K562 (cell line): ENCODE measurements around the gene CERS5. TPM values are rescaled to one million over a fixed set of nuclear protein-coding genes. Genes with fewer than 3 reads are reported as not detected.

Experiments
- ATAC-seq: fragments of 200-7000 bp; cut with Tn5 transposase; 3 replicates; pipeline ENCODE4 v1.9.1; 2020; ENCODE audit warnings: moderate library complexity
- BruUV-seq: library from RNA; stranded (reverse); fragments of 400-500 nt; replicated peaks from 2 replicates; lab custom pipeline; 2021; lab: Mats Ljungman, UMichigan
- CTCF ChIA-PET: fragments of 300-600 bp; formaldehyde crosslinking; extraction: SDS; loops from one replicate; lab custom pipeline; 2021; ENCODE audit warnings: low intra/inter-chr PET ratio; lab: Yijun Ruan, JAX
- POLR2A ChIA-PET: fragments of 300-600, 350-650 bp; sonication (Branson Sonifier 250); formaldehyde crosslinking; extraction: SDS; loops from one replicate; lab custom pipeline; 2021; ENCODE audit warnings: antibody characterized with exemption, inconsistent platforms; lab: Yijun Ruan, JAX
- DNase-seq, 4 experiments: peaks; one replicate each; pipeline versions ENCODE4 v3.0.0 to v3.0.0-alpha.2; 2011 to 2018; ENCODE audit warnings: low spot score in 3 of 4, mixed read lengths in 3 of 4; ENCODE audit errors: extremely low read depth in 1 of 4
- FAIRE-seq: peaks from 2 replicates; lab custom pipeline; 2011; peaks lifted over from hg19 to GRCh38; lab: Jason Lieb, UNC
- H2AFZ ChIP-seq: 2 replicates; pipeline ENCODE4 v1.6.0; 2011; ENCODE audit warnings: low read depth, low read length, control low read depth, inconsistent platforms
- H3K27ac ChIP-seq: fragments of 200-600 bp; 3 replicates; pipeline ENCODE4 v1.8.0; 2011; ENCODE audit warnings: low read depth, mild to moderate bottlenecking, control low read depth, inconsistent platforms, low read length, moderate library complexity, mixed read lengths; ENCODE audit errors: extremely low read depth
- H3K27me3 ChIP-seq, 2 experiments: fragments of 300-600 bp in 1 of 2; 2 replicates in 1 of 2; 3 replicates in 1 of 2; pipeline versions ENCODE4 v1.6.0 to v1.8.0; 2011; ENCODE audit warnings: inconsistent platforms in 2 of 2, low read length in 2 of 2, mild to moderate bottlenecking in 1 of 2, mixed read lengths in 1 of 2, moderate library complexity in 1 of 2; ENCODE audit not compliant: control insufficient read depth in 2 of 2, insufficient read depth in 2 of 2
- H3K36me3 ChIP-seq: fragments of 300-600 bp; 3 replicates; pipeline ENCODE4 v1.8.0; 2011; ENCODE audit warnings: mild to moderate bottlenecking, low read length, inconsistent platforms; ENCODE audit not compliant: control insufficient read depth, insufficient read depth
- H3K4me1 ChIP-seq, 2 experiments: fragments of 200-600 bp in 1 of 2; replicated peaks in 1 of 2; 2 replicates in 1 of 2; 3 replicates in 1 of 2; pipeline versions ENCODE4 v1.5.1 to v1.8.0; 2011; ENCODE audit warnings: inconsistent platforms in 2 of 2, low read length in 2 of 2, mild to moderate bottlenecking in 1 of 2, mixed read lengths in 1 of 2, moderate library complexity in 1 of 2; ENCODE audit not compliant: control insufficient read depth in 2 of 2, insufficient read depth in 2 of 2
- H3K4me2 ChIP-seq: 2 replicates; pipeline ENCODE4 v1.6.1; 2011; ENCODE audit warnings: low read length, control low read depth, inconsistent platforms, mixed read lengths; ENCODE audit not compliant: insufficient read depth
- H3K4me3 ChIP-seq: fragments of 200-600 bp; sonication (generic), shearing (Covaris generic); 2 replicates; pipeline ENCODE4 v1.5.1; 2016; ENCODE audit warnings: control low read depth, inconsistent platforms
- H3K79me2 ChIP-seq: fragments of 200-600 bp; 3 replicates; pipeline ENCODE4 v1.8.0; 2011; ENCODE audit warnings: low read length, inconsistent platforms; ENCODE audit not compliant: control insufficient read depth, insufficient read depth
- H3K9ac ChIP-seq, 2 experiments: 2 replicates each; pipeline versions ENCODE4 v1.6.0 to v1.6.1; 2011; ENCODE audit warnings: low read depth in 2 of 2, low read length in 2 of 2, control low read depth in 1 of 2, inconsistent platforms in 1 of 2, mild to moderate bottlenecking in 1 of 2, mixed read lengths in 1 of 2; ENCODE audit not compliant: insufficient read depth in 1 of 2
- H3K9me1 ChIP-seq: one replicate; pipeline ENCODE4 v1.6.0; 2011; ENCODE audit warnings: inconsistent platforms, mild to moderate bottlenecking, low read length, moderate library complexity; ENCODE audit not compliant: control insufficient read depth, insufficient read depth
- H3K9me3 ChIP-seq: replicated peaks from 2 replicates; pipeline ENCODE4 v1.5.1; 2011; ENCODE audit warnings: low read depth, low read length, inconsistent platforms; ENCODE audit not compliant: control insufficient read depth, insufficient read depth
- H4K20me1 ChIP-seq: replicated peaks from 2 replicates; pipeline ENCODE4 v1.6.1; 2011; ENCODE audit warnings: low read length, inconsistent platforms, mixed read lengths; ENCODE audit not compliant: control insufficient read depth, insufficient read depth
- ARID3A ChIP-seq: IDR thresholded peaks from 2 replicates; pipeline ENCODE4 v1.6.1; 2012; ENCODE audit warnings: low read depth, low read length, improper control_type of control experiment, borderline replicate concordance
- DMBX1 ChIP-seq: fragments of 250-450 bp; sonication (Bioruptor Pico); IDR thresholded peaks from 2 replicates; pipeline ENCODE4 v1.8.0; 2022; ENCODE audit warnings: inconsistent platforms, mild to moderate bottlenecking, moderate library complexity, borderline replicate concordance
- ELF4 ChIP-seq: fragments of 450-650 bp; formaldehyde crosslinking; IDR thresholded peaks from 2 replicates; pipeline ENCODE4 v1.4.0; 2022; ENCODE audit warnings: missing genetic modification characterization
- EP400 ChIP-seq: fragments of 450-650 bp; IDR thresholded peaks from 2 replicates; pipeline ENCODE4 v1.6.1; 2017; ENCODE audit warnings: antibody characterized with exemption, mild to moderate bottlenecking, moderate library complexity
- LEF1 ChIP-seq: fragments of 450-650 bp; IDR thresholded peaks from 2 replicates; pipeline ENCODE4 v1.6.1; 2016; ENCODE audit warnings: mild to moderate bottlenecking
- MCM5 ChIP-seq: fragments of 450-650 bp; IDR thresholded peaks from 2 replicates; pipeline ENCODE4 v1.6.1; 2016; ENCODE audit warnings: low read depth
- NFATC3 ChIP-seq: fragments of 450-650 bp; IDR thresholded peaks from 2 replicates; pipeline ENCODE4 v1.6.1; 2017; ENCODE audit warnings: mild to moderate bottlenecking
- NFRKB ChIP-seq: fragments of 450-650 bp; IDR thresholded peaks from 2 replicates; pipeline ENCODE4 v1.6.1; 2016; ENCODE audit warnings: low read depth
- SMC3 ChIP-seq: conservative IDR thresholded peaks from 2 replicates; pipeline ENCODE4 v1.6.1; 2011; ENCODE audit warnings: low read depth, low read length, improper control_type of control experiment; ENCODE audit not compliant: insufficient read depth
- SRF ChIP-seq, 2 experiments: fragments of 250-450, 450-650 bp in 1 of 2; sonication (Bioruptor Pico) in 1 of 2; sonication (generic) in 1 of 2; formaldehyde crosslinking; IDR thresholded peaks; 2 replicates each; pipeline versions ENCODE4 v1.5.0 to v1.5.1; 2020 to 2022; ENCODE audit warnings: mild to moderate bottlenecking in 1 of 2, missing genetic modification reagents in 1 of 2
- STAG1 ChIP-seq: sonication (generic); formaldehyde crosslinking; IDR thresholded peaks from 2 replicates; pipeline ENCODE4 v1.5.0; 2020; ENCODE audit warnings: missing genetic modification reagents, borderline replicate concordance
- TSC22D4 ChIP-seq: fragments of 450-650 bp; IDR thresholded peaks from 2 replicates; pipeline ENCODE4 v1.6.1; 2016; ENCODE audit warnings: missing genetic modification characterization, missing biosample characterization, control low read depth
- ZMIZ1 ChIP-seq, 2 experiments: fragments of 150-350 bp in 1 of 2; IDR thresholded peaks; 2 replicates each; pipeline ENCODE4 v1.6.1; 2012 to 2016; ENCODE audit warnings: low read depth in 2 of 2, low read length in 2 of 2, mild to moderate bottlenecking in 1 of 2, moderate library complexity in 1 of 2
- ZNF143 ChIP-seq: sonication (generic); formaldehyde crosslinking; IDR thresholded peaks from 2 replicates; pipeline ENCODE4 v1.9.0; 2022; ENCODE audit warnings: mild to moderate bottlenecking, missing genetic modification reagents
- ZNF384 ChIP-seq: IDR thresholded peaks from 2 replicates; pipeline ENCODE4 v1.6.1; 2012; ENCODE audit warnings: low read depth, low read length, improper control_type of control experiment
- ZNF77 ChIP-seq: fragments of 250-450 bp; sonication (Bioruptor Pico); IDR thresholded peaks from 2 replicates; pipeline ENCODE4 v1.5.0; 2020
- WGBS: fragments of 100-300 bp; shearing (Covaris generic); methylation state at CpG from one replicate; pipeline ENCODE4 v1.1.6; 2016; ENCODE audit warnings: low coverage, mixed read lengths; ENCODE audit not compliant: insufficient coverage; ENCODE audit errors: missing lambda C conversion rate; 5-methylcytosine and 5-hydroxymethylcytosine counted together
- in situ Hi-C: fragments of 300-500 bp; cut with MboI; formaldehyde crosslinking; loops from 4 replicates; pipeline ENCODE4 v1.15.0; 2018; ENCODE audit warnings: inconsistent platforms, mixed read lengths
- intact Hi-C: fragments of 100-400 bp; cut with micrococcal nuclease; formaldehyde crosslinking; loops from 2 replicates; pipeline ENCODE4 v1.14.2; 2022
- polyA plus RNA-seq, 8 experiments: library from polyadenylated mRNA; depleted of rRNA in 4 of 8; stranded (reverse) in 5 of 8; unstranded in 3 of 8; fragments of >200 nt; fragmentation: Nextera tagmentation in 2 of 8; fragmentation: Illumina TruSeq in 1 of 8; extraction: Ambion mirVana in 2 of 8; extraction: Trizol in 1 of 8; gene quantifications; 2 replicates each; pipeline versions ENCODE4 v1.2.1 to v1.2.3, GENCODE V29; 2011 to 2014; ENCODE audit warnings: inconsistent platforms in 1 of 8, missing spikeins in 1 of 8
- total RNA-seq, 7 experiments: library from RNA; depleted of rRNA in 6 of 7; stranded (reverse); fragments of >200 nt in 6 of 7; fragmentation: Illumina TruSeq in 2 of 7; extraction: Trizol in 2 of 7; gene quantifications; 2 replicates each; pipeline versions ENCODE4 v1.2.1 to v1.2.3, GENCODE V29; 2011 to 2021; ENCODE audit warnings: low replicate concordance in 1 of 7

CERS5 gene
- total and polyA plus RNA-seq, 9 of the 15 experiments (the other 6 are each of a cell fraction or from before 2014, with no cell fraction given), result 6.1 to 47.5 (median 17.8) TPM

- H3K9me1 ChIP-seq, result no peaks in the 10 kb centered on the region
- H3K4me2 ChIP-seq, result no peak overlapping the region
- peak; percentile 64 for ATAC-seq
- peak; percentile 82 for FAIRE-seq
- in situ Hi-C loops, result loop anchor here (5.0 kb wide), 2 partner anchors 93 to 137 kb away; no protein-coding TSS in a partner anchor
- DNase-seq, result peak; percentile 51 to 82 (median 54)
- ChIA-PET CTCF (interaction anchor here (0.6 to 4.1 kb wide), 18 partner anchors 8 to 208 kb away, joined by 3 to 66 read pairs (median 4); partner anchors contain the start of genes CERS5, COX14 and SMARCD1), POLR2A (interaction anchor here (1.0 kb wide), 1 partner anchor 10 kb away, joined by 4 read pairs; no protein-coding TSS in a partner anchor)
- H4K20me1 ChIP-seq, result no peaks in the 10 kb centered on the region
- intact Hi-C loops, result loop anchor here (1.0 to 2.0 kb wide), 4 partner anchors 42 to 140 kb away; no protein-coding TSS in a partner anchor
- no peaks in the 10 kb centered on the region for H3K27me3 ChIP-seq
- no peaks in the 10 kb centered on the region for H3K4me1 ChIP-seq
- no peak overlapping the region for H3K27ac ChIP-seq
- no peaks in the 10 kb centered on the region for H3K9me3 ChIP-seq
- no peaks in the 10 kb centered on the region for H3K79me2 ChIP-seq
- no peak overlapping the region for H3K9ac ChIP-seq
- no peak overlapping the region for H3K4me3 ChIP-seq
- 55% methylated on average over 8 of the region's 16 CpGs for WGBS
- H2AFZ ChIP-seq, result no peak overlapping the region
- no TSS peak for BruUV-seq
- H3K36me3 ChIP-seq, result peaks cover 18% of the 10 kb centered on the region; the same call in 2 of the 3 replicates
- TF ChIP-seq ZNF143, result no peak
- no peak for TF ChIP-seq ARID3A
- TF ChIP-seq DMBX1 (CRISPR knock-in tag), result no peak
- no peak for TF ChIP-seq EP400
- no peak for TF ChIP-seq LEF1
- TF ChIP-seq NFRKB, result no peak
- TF ChIP-seq SRF (CRISPR knock-in tag; IDR thresholded peaks at IDR 0.05), result no peak
- TF ChIP-seq STAG1 (CRISPR knock-in tag), result no peak
- TF ChIP-seq ELF4 (CRISPR knock-in tag), result no peak
- TF ChIP-seq ZMIZ1 (IDR thresholded peaks at IDR 0.05; ENCODE audit: low read depth in 2 of 2, low read length in 2 of 2), result no peak
- 0 out of 2 replicates have a peak, but pooled peaks have one; percentile 33 for TF ChIP-seq NFATC3
- peak; percentile 68 for TF ChIP-seq ZNF384
- no peak for TF ChIP-seq MCM5
- TF ChIP-seq TSC22D4, result no peak
- TF ChIP-seq SMC3, result peak; percentile 74; the same call in 1 of the 2 replicates
- no peak for TF ChIP-seq ZNF77 (CRISPR knock-in tag)
Measured at GRCh38 chr12:50174971-50175715, 8.0 kb upstream of the CERS5 start.
